Activated naive CD4-positive, alpha-beta T cell treated with anti-CD3 and anti-CD28 coated beads, Interleukin-2, amount 50 U/mL, for 24 hours (primary cell): ENCODE results near the gene PCAT7.
"Not testable (repeated sequence)": the region's sequence is repeated elsewhere in the genome, so short reads cannot be mapped to it uniquely, and the experiment has no call there.

Source experiments
- H3K27ac Mint-ChIP-seq: one replicate; pipeline ENCODE4 v1.8.0; 2021; ENCODE audit warnings: mild to moderate bottlenecking, mixed read lengths
- H3K27me3 Mint-ChIP-seq: one replicate; pipeline ENCODE4 v1.8.0; 2021; ENCODE audit warnings: mixed read lengths
- H3K36me3 Mint-ChIP-seq: one replicate; pipeline ENCODE4 v1.8.0; 2021; ENCODE audit warnings: mixed read lengths
- H3K4me1 Mint-ChIP-seq: one replicate; pipeline ENCODE4 v1.8.0; 2021; ENCODE audit warnings: mixed read lengths
- H3K4me3 Mint-ChIP-seq: one replicate; pipeline ENCODE4 v1.8.0; 2021; ENCODE audit warnings: mild to moderate bottlenecking, mixed read lengths
- H3K9me3 Mint-ChIP-seq: one replicate; pipeline ENCODE4 v1.8.0; 2021; ENCODE audit warnings: mixed read lengths

Gene PCAT7

DNA sequence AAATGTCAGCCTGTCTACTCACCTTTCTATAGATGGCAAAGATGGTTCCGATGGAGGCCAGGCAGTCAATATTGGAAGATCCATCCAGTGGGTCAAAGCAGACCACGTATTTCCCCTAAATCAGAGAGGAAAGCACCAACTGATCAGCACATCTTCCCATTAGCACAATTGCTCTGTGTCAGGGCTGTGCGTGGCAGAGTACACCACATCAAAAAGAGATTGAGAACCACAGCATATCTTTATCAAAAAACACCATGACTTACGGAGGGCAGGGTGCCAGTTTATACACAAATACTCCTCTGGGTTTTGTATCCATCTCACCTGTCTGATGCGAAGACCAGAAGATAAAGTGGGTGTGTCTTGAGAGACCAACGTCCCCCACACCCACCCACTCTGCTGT lies 29.7 kb downstream of the PCAT7 start:
- H3K4me1 Mint-ChIP-seq: peaks cover 19% of the 10 kb centered on the region
- peaks cover 10% of the 10 kb centered on the region for H3K27me3 Mint-ChIP-seq
- H3K9me3 Mint-ChIP-seq: no peaks in the 10 kb centered on the region
- no peaks in the 10 kb centered on the region for H3K36me3 Mint-ChIP-seq
- H3K27ac Mint-ChIP-seq: peak overlapping the region; percentile 33
- no peak overlapping the region for H3K4me3 Mint-ChIP-seq

DNA sequence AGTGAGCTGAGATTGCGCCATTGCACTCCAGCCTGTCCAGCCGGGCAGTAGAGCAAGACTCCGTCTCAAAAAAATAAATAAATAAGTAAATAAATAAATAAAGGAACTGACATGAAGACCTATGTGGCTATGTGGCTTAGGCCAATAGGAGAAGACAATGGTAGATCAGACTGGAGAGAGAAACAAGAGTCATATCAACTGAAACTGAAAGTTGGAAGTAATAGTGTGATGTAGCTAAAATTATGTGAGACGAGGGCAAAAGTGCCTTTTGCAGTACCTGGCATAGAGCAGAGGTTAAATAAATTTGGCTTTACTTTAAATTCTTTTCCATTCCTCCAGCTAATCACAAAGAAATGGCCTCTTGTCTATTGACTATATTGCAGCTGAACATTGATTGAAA lies 31.4 kb downstream of the PCAT7 start:
- H3K4me1 Mint-ChIP-seq: peaks cover 19% of the 10 kb centered on the region
- H3K27me3 Mint-ChIP-seq: peaks cover 10% of the 10 kb centered on the region
- H3K36me3 Mint-ChIP-seq: no peaks in the 10 kb centered on the region
- no peak overlapping the region for H3K4me3 Mint-ChIP-seq
- no peak overlapping the region for H3K27ac Mint-ChIP-seq
- no peaks in the 10 kb centered on the region for H3K9me3 Mint-ChIP-seq

DNA sequence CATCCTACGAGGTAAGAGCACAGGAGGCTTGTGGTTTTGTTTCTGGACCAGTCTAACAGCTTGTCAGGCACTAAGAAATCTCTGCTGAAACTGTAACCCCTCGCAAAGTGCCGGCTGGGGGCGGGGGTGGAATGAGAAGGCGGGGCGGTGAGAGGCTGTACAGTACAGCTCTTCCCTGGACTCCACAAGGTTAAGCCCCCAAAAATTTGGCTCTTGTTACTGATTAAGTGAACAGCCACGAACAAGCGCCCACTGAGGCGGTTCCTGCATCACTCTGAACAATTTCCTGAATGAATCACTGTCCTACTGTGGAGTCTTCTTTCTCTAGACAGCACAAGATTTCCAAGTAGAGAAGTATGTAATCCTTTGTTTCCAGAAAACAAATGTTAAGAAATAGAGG lies 31.9 kb downstream of the PCAT7 start:
- Mint-ChIP-seq H3K27me3 (peaks cover 10% of the 10 kb centered on the region), H3K9me3 (no peaks in the 10 kb centered on the region), H3K4me3 (no peak overlapping the region), H3K36me3 (no peaks in the 10 kb centered on the region), H3K4me1 (peaks cover 19% of the 10 kb centered on the region), H3K27ac (no peak overlapping the region)

DNA sequence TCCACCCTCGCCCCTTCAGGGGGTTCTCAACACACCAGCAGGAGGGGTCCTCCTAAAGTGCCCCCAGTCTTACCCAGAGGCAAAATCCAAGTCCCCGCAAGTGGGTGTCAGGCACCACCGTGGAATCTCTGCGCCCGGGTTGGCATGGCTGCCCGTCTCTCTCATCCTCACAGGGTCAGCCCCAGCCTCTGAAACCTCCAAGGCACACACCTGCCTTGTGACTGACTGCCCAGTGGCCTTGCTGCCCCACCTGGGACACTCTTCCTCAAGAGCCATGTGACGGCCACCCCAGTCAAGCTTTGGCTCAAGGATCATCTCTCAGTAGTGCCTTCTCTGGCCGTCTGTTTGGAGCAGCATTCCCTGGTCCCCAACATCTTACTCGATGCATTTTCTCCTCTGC lies 33.8 kb downstream of the PCAT7 start:
- Mint-ChIP-seq H3K27me3 (peaks cover 10% of the 10 kb centered on the region), H3K4me3 (no peak overlapping the region), H3K4me1 (peaks cover 19% of the 10 kb centered on the region), H3K9me3 (no peaks in the 10 kb centered on the region), H3K36me3 (no peaks in the 10 kb centered on the region), H3K27ac (no peak overlapping the region)

DNA sequence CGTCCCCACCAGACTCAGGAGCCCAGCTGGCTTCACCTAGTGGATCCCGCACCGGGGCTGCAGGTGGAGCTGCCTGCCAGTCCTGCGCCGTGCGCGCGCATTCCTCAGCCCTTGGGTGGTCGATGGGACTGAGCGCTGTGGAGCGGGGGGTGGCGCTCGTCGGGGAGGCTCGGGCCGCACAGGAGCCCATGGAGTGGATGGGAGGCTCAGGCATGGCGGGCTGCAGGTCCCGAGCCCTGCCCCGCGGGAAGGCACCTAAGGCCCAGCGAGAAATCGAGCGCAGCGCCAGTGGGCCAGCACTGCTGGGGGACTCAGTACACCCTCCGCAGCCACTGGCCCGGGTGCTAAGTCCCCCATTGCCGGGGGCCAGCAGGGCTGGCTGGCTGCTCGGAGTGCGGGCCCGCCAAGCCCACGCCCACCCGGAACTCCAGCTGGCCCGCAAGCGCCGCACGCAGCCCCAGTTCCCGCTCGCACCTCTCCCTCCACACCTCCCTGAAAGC lies 36.2 kb downstream of the PCAT7 start:
- not testable (repeated sequence) for H3K27ac Mint-ChIP-seq, H3K4me1 Mint-ChIP-seq, H3K27me3 Mint-ChIP-seq, H3K9me3 Mint-ChIP-seq, H3K36me3 Mint-ChIP-seq, H3K4me3 Mint-ChIP-seq

DNA sequence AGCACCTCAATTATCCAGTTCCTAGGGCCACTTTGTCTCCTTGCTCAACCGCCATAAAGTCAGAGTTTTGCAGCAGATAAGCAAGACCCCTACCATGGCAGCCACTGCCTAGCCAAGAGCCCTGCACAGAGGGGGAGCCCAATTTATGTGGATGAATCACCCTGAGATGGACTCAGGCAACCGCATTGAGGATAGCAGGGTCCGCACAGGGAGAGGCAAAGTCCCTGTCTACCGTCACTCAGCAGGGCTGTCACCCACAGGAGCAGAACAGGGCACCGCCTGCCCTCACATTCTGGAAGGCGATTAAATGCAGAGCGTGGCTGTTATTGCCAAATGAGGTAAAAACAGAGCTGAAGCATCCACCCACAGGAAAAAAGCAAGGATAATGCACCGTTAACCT lies 37.0 kb downstream of the PCAT7 start:
- H3K9me3 Mint-ChIP-seq: no peaks in the 10 kb centered on the region
- no peaks in the 10 kb centered on the region for H3K36me3 Mint-ChIP-seq
- no peak overlapping the region for H3K27ac Mint-ChIP-seq
- no peaks in the 10 kb centered on the region for H3K4me1 Mint-ChIP-seq
- no peak overlapping the region for H3K4me3 Mint-ChIP-seq
- H3K27me3 Mint-ChIP-seq: peaks cover 9% of the 10 kb centered on the region

DNA sequence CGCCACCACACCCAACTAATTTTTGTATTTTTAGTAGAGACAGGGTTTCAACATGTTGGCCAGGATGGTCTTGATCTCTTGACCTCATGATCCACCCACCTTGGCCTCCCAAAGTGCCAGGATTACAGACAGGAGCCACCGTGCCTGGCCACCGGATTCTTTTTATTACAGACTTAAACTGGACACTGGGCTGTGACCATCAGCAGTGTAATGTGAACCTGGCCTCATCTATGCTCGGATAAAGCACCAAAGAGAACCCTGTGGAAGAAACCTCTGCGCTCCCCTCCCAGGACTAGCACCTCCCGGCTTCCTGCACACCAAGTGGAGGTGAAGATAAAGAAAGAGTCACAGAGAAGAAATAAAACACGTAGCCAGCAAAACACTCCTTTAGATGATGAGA lies 37.8 kb downstream of the PCAT7 start:
- not testable (repeated sequence) for H3K4me1 Mint-ChIP-seq, H3K27me3 Mint-ChIP-seq, H3K4me3 Mint-ChIP-seq, H3K27ac Mint-ChIP-seq, H3K9me3 Mint-ChIP-seq, H3K36me3 Mint-ChIP-seq

DNA sequence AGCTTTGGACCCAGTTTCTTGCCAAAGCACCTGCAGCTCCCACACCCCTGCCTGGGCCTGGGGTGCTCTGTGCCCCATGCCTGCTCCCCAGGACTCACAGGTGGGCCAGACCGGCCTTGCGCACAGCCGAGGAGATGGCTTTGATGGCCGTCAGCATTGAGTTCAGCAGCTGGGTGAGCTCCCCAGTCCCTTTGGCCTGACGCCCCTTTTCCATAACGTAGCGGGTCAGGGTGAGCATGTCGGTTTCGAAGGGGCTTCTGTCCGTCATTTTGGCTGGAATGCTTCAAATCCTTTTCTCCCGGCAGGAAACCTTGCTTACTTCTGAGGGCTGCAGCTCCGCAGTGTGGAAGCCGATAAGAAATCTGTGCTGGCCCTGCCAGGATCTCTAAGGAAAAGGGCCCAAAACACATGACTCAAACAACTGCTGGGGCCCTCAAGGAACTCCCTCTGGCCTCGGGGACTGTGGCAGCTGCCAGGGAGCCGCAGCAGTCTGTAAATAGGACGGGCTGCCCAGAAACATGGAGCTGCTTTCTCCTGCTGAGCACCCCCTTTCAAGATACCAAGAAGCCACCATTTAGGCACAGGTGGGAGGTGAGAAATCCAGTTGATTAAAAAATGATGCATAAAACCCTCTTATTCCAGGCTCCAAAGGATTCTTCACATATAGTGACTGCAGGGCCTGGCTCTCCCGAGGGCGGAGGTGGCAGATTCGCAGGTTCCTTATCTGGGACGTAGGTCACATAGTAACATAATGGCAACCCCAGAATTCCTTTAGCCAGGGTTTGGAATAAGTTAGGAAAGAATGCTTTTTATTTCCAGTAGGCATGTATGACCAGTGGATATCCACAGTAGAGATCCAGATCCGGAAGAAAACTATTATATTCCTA lies 38.8 kb downstream of the PCAT7 start, which contains the start of gene FBP2:
Gene FBP2, minus strand, starts transcription at position 366 of the 887 bp plus-strand sequence. Its CDS starts 98 bp downstream, at position 268.
- H3K27me3 Mint-ChIP-seq: peaks cover 7% of the 10 kb centered on the region
- H3K27ac Mint-ChIP-seq: no peak within 1 kb of the TSS
- H3K9me3 Mint-ChIP-seq: no peaks in the 10 kb centered on the region
- H3K4me3 Mint-ChIP-seq: no peak within 1 kb of the TSS
- H3K36me3 Mint-ChIP-seq: no peaks in the 10 kb centered on the region
- no peaks in the 10 kb centered on the region for H3K4me1 Mint-ChIP-seq

DNA sequence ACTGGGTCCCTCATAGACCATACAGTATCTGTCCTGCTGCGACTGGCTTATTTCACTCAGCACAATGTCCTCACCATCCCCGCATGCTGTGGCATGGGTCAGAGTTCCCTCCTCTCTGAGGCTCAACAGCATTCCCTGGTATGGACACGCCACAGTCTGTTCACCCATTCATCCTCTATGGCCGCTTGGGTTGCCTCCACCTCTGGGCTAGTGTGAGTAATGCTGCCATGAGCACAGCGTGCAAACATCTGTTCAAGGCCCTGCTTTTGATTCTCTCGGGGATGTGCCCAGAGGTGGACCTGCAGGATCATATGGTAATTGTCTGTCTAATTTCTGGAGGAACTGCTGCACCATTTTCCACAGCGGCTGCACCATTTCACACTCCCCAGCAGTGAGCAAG lies 44.2 kb downstream of the PCAT7 start:
- Mint-ChIP-seq H3K27me3 (peaks cover 2% of the 10 kb centered on the region), H3K9me3 (no peaks in the 10 kb centered on the region), H3K4me1 (peaks cover 8% of the 10 kb centered on the region), H3K36me3 (no peaks in the 10 kb centered on the region), H3K27ac (no peak overlapping the region), H3K4me3 (no peak overlapping the region)

DNA sequence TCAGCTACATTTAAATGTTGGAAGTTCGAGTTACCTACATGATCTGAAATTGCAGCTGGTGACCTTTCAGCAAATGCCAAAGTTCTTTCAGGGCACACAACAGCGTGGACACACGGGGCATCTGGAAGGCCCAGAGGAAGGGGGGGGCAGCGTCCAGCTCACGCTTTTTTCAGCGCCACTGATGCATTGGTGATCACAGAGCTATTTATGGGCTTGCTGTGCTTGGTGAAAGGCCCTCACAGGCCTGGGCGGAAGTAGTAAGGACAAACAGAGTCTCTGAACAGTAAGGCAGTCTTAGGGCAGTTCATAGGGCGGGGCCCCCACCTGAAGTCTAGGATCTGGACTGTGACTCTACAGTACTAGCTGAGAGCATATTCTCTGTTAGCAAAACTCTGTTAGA lies 45.4 kb downstream of the PCAT7 start:
- Mint-ChIP-seq H3K36me3 (no peaks in the 10 kb centered on the region), H3K27me3 (peaks cover 2% of the 10 kb centered on the region), H3K4me1 (peaks cover 8% of the 10 kb centered on the region), H3K9me3 (no peaks in the 10 kb centered on the region), H3K27ac (no peak overlapping the region), H3K4me3 (no peak overlapping the region)

DNA sequence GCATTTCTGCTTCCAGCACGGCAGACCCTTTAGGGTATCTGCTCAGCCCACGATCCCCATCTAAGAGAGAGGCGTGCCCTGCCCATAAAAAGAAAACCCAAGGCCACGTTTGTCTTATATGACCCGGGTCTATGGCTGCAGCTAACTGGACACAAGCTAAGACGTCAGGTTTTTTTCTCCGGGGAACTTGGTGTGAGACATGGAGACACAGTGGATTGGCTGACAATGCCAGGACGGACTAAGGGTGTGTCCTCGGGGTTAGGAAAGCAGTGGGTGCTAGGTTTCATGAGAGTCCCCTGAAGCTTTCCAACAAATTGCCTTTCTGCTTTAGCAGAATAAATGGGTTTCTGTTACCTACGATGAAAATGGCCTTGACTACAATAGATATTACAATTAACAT lies 45.8 kb downstream of the PCAT7 start:
- H3K4me3 Mint-ChIP-seq: no peak overlapping the region
- H3K36me3 Mint-ChIP-seq: no peaks in the 10 kb centered on the region
- peaks cover 2% of the 10 kb centered on the region for H3K27me3 Mint-ChIP-seq
- peaks cover 8% of the 10 kb centered on the region for H3K4me1 Mint-ChIP-seq
- no peak overlapping the region for H3K27ac Mint-ChIP-seq
- H3K9me3 Mint-ChIP-seq: no peaks in the 10 kb centered on the region

DNA sequence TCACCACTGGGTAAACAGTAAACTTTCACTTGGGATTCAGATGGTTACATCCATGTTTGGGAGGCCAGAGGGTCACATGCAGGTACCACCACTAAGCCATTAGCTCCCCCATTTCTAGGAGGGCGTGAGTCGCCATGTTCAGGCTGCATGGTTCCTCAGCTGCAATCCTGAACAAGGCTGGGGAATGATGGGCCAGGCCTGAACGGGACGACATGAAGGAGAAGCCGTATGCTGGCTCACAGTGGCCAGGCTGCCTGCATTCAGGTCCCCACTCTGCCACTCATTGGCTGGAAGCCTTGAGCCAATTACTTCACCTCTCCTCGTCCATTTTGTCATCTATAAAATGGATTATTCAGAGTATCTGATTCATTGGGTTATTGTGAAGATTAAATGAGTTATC lies 47.8 kb downstream of the PCAT7 start:
- Mint-ChIP-seq H3K36me3 (no peaks in the 10 kb centered on the region), H3K4me3 (no peak overlapping the region), H3K27ac (no peak overlapping the region), H3K4me1 (peaks cover 8% of the 10 kb centered on the region), H3K9me3 (no peaks in the 10 kb centered on the region), H3K27me3 (peaks cover 2% of the 10 kb centered on the region)

DNA sequence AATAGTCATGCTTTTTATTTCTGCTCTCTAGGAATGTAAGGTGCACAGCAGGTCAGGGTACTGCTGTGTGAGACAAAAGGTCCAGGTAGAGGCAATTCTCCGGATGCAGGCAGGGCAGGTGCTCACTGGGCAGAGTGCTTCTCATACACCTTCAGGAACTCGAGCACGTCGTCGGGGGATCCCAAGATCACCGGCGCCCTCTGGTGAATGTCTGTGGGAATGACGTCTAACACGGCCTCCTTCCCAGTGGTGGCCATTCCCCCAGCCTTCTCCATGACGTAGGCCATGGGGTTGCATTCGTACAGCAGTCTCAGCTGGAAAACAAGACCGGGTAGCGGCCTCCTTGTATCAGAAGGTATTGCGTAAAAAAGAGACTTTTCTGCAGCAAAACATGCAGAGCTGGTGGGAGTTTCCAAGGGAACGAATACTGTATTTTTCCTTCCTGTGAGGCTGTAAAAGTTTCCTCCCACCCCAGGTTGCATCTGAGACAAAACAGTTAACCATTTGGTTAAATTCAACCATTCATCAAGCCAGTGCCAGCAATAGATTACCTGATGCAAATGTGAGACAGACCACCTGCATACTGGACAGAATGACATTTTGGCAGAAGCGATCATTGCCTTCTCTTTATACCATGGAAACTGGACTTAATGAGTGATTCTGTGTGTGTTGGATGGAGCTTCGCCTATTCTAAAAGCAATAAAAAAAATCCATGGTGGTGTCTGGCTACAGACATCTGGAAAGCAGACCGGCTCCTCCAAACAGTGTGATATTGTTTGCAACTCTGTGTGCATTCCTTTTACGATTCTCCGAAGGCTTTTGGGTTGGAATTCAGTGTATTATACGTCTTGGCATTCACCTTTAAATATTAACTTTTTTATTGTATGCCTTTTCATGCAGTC lies 48.6 kb downstream of the PCAT7 start:
- H3K36me3 Mint-ChIP-seq: no peaks in the 10 kb centered on the region
- H3K27me3 Mint-ChIP-seq: no peaks in the 10 kb centered on the region
- H3K4me3 Mint-ChIP-seq: no peak overlapping the region
- H3K27ac Mint-ChIP-seq: no peak overlapping the region
- peaks cover 8% of the 10 kb centered on the region for H3K4me1 Mint-ChIP-seq
- H3K9me3 Mint-ChIP-seq: no peaks in the 10 kb centered on the region

DNA sequence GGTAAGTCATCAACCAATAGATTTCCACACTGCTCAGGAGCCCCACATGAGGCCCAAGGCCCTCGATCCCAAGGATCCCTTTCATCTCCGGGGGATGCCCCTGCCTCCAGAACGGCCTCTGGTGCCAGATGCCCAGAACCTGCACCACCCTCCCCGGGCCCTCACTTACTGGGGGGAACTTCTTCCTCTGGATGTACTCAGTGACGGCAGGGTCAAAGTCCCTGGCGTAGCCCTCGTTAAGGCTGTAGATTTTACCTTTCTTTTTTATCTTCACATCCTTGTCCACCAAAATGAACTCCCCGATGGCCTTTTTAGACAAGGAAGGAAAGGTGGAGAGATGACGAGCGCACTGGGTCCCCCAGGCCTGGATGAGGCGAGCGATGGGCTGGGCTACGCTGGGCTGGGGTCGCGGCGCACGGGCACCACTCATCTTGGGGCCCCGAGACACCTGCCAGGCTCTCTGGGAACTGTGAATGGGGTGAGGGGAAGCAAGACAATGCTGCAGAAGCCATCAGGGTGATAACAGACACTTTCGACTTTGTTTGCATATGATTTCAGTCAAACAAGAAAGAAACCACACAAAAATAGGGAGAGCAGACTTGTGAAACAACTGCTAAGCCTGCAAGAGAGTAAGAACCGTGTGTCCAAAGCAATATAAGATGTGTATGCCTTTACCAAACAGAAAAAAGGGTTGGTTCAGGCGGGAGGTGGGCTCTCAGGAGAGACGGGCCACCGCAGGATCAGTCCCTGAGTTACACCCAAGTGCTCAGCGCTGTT lies 52.0 kb downstream of the PCAT7 start:
- no peak overlapping the region for H3K4me3 Mint-ChIP-seq
- peaks cover 4% of the 10 kb centered on the region for H3K36me3 Mint-ChIP-seq
- peaks cover 12% of the 10 kb centered on the region for H3K4me1 Mint-ChIP-seq
- H3K27ac Mint-ChIP-seq: no peak overlapping the region
- H3K27me3 Mint-ChIP-seq: no peaks in the 10 kb centered on the region
- H3K9me3 Mint-ChIP-seq: no peaks in the 10 kb centered on the region

DNA sequence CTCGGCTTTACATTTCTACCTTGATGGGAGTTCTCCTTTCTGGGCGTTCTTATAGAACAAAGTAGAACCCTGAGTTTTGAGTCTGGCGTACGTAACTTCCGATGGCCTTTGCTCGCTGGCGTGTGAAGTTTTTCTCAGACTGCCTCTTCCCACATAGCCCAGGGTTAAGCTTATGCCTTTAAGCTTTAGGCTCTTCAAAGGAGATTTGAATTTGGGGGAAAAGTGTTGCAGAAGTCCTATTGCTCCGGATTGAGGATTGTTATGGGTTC lies 52.5 kb downstream of the PCAT7 start:
- Mint-ChIP-seq H3K27ac (no peak overlapping the region), H3K27me3 (no peaks in the 10 kb centered on the region), H3K4me1 (peaks cover 17% of the 10 kb centered on the region)

More for the DNA sequence above, 52.5 kb downstream of the PCAT7 start:
- H3K9me3 Mint-ChIP-seq: no peaks in the 10 kb centered on the region
- H3K36me3 Mint-ChIP-seq: peaks cover 4% of the 10 kb centered on the region
- no peak overlapping the region for H3K4me3 Mint-ChIP-seq
